ENCODE results near the gene TSPAN4. TPM values are rescaled to one million over a fixed set of nuclear protein-coding genes. Genes with fewer than 3 reads are reported as not detected.
A peak's percentile ranks its signal among the peaks of the same experiment; 100 is the strongest.

Gene TSPAN4
- total and polyA plus RNA-seq, 4 donors = 68.3 to 197 (median 134) TPM

DNA sequence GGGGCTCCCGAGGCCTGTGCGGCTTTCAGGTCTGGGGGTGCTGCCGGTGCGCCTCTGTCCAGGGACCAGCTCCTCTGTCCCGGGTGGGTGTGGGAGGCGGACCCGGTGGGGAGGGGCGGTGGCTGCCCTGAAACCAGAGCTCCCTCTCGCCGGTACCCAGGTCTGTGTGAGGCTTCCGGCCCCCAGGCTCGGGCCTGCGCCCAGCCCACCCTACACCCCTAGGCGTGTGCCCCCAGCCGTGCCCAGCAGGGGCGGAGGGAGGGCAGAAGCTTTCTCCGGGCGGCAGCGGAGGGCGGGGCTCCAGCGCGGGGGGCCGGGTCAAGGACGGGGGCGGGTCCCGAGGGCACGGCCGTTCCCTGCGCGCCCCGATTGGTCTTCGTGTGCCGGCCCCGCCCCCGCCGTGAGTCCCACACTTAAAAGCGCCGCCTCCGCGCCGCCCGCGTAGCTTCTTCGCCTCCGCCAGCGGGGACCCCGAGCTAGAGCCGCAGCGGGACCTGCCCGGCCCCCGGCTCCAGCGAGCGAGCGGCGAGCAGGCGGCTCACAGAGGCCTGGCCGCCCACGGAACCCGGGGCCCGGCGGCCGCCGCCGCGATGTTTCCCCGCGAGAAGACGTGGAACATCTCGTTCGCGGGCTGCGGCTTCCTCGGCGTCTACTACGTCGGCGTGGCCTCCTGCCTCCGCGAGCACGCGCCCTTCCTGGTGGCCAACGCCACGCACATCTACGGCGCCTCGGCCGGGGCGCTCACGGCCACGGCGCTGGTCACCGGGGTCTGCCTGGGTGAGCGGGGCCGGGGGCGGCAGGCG lies 23.3 kb upstream of the TSPAN4 start:
- ATAC-seq (ENCODE audit: insufficient read depth, low FRiP score) (peak; percentile 90), DNase-seq (peak; percentile 90 to 94 (median 90))
- 1% methylated on average over 60 to 96 of the region's 96 CpGs for WGBS, 2 donors
- Histone ChIP-seq H3K4me3 (peak overlapping the region; percentile 85), H3K27ac (ENCODE audit: low read depth in 1 of 2, low read length in 1 of 2) (peak overlapping the region; percentile 94 to 95), H3K9me3 (ENCODE audit: control insufficient read depth in 4 of 4, insufficient read depth in 3 of 4, low read length in 3 of 4) (peaks cover 0 to under 1% (median 0%) of the 10 kb centered on the region in 4 donors), H3K9ac (ENCODE audit: insufficient read depth in 1 of 2, low read length in 2 of 2) (peak overlapping the region; percentile 4 to 46), H3K27me3 (ENCODE audit: control insufficient read depth in 3 of 3, insufficient read depth in 3 of 3, low read length in 2 of 3) (no peaks in the 10 kb centered on the region), H3K36me3 (ENCODE audit: control insufficient read depth in 4 of 4, insufficient read depth in 4 of 4, low read length in 4 of 4) (peaks cover 0 to 29% (median 1%) of the 10 kb centered on the region in 4 donors), H3K4me1 (ENCODE audit: control insufficient read depth in 5 of 5, insufficient read depth in 5 of 5, low read length in 5 of 5) (peaks cover 4 to 23% (median 5%) of the 10 kb centered on the region in 5 donors)
- TF ChIP-seq, protein P1, sequence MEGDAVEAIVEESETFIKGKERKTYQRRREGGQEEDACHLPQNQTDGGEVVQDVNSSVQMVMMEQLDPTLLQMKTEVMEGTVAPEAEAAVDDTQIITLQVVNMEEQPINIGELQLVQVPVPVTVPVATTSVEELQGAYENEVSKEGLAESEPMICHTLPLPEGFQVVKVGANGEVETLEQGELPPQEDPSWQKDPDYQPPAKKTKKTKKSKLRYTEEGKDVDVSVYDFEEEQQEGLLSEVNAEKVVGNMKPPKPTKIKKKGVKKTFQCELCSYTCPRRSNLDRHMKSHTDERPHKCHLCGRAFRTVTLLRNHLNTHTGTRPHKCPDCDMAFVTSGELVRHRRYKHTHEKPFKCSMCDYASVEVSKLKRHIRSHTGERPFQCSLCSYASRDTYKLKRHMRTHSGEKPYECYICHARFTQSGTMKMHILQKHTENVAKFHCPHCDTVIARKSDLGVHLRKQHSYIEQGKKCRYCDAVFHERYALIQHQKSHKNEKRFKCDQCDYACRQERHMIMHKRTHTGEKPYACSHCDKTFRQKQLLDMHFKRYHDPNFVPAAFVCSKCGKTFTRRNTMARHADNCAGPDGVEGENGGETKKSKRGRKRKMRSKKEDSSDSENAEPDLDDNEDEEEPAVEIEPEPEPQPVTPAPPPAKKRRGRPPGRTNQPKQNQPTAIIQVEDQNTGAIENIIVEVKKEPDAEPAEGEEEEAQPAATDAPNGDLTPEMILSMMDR (IDR thresholded peaks at IDR 0.05; ENCODE audit: control extremely low read depth, extremely low read depth) = no peak

DNA sequence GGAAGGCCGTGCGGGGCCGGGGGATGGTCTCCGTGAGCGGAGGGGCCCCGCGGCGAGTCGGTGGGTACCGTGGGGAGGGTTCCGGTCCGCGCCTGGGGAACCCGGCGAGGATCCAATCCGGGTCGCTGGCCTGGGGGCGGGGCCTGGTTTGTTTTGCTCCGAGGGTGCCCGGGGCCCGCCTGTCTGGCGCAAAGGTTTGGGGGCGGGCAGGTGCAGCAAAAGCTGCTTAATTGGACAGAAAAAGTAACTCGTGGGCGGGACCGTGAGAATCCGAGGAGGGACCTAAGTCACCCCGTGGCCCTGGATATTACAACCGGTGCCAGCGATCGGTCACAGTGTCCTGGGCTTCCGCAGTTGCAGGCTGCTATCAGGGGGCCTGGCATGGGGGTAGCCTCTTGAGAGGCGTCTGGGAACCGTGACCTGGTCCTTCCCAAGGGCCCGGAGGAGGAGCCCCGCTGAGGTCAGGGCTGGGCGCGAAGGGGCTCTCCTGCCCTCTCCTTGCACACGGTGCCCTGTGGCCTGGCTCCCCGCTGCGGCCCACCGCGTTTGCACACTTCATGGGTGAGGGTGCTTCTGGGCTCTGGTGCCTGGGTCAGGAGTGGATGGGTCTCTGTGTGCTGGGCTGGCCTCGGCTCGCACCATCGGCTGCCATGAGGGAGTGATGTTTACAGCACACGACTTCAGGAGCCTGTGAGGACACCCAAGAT lies 22.6 kb upstream of the TSPAN4 start:
- Histone ChIP-seq H3K36me3 (ENCODE audit: control insufficient read depth in 4 of 4, insufficient read depth in 4 of 4, low read length in 4 of 4) (peaks cover 0 to 37% (median 2%) of the 10 kb centered on the region in 4 donors), H3K4me1 (ENCODE audit: control insufficient read depth in 5 of 5, insufficient read depth in 5 of 5, low read length in 5 of 5) (peaks cover 4 to 25% (median 5%) of the 10 kb centered on the region in 5 donors), H3K9me3 (ENCODE audit: control insufficient read depth in 4 of 4, insufficient read depth in 3 of 4, low read length in 3 of 4) (peaks cover 0 to 3% (median 0%) of the 10 kb centered on the region in 4 donors), H3K9ac (ENCODE audit: insufficient read depth in 1 of 2, low read length in 2 of 2) (peak overlapping the region in 1 of 2 donors; percentile 37), H3K27me3 (ENCODE audit: control insufficient read depth in 3 of 3, insufficient read depth in 3 of 3, low read length in 2 of 3) (no peaks in the 10 kb centered on the region), H3K4me3 (peak overlapping the region; percentile 85), H3K27ac (ENCODE audit: low read depth in 1 of 2, low read length in 1 of 2) (peak overlapping the region; percentile 94 to 95)
- TF ChIP-seq, protein P1 (IDR thresholded peaks at IDR 0.05; ENCODE audit: control extremely low read depth, extremely low read depth) = no peak
- DNase-seq (peak; percentile 57 to 76 (median 75)), ATAC-seq (ENCODE audit: insufficient read depth, low FRiP score) (peak; percentile 50)
- WGBS, 2 donors = 2 to 5% methylated on average over 38 to 47 of the region's 47 CpGs

DNA sequence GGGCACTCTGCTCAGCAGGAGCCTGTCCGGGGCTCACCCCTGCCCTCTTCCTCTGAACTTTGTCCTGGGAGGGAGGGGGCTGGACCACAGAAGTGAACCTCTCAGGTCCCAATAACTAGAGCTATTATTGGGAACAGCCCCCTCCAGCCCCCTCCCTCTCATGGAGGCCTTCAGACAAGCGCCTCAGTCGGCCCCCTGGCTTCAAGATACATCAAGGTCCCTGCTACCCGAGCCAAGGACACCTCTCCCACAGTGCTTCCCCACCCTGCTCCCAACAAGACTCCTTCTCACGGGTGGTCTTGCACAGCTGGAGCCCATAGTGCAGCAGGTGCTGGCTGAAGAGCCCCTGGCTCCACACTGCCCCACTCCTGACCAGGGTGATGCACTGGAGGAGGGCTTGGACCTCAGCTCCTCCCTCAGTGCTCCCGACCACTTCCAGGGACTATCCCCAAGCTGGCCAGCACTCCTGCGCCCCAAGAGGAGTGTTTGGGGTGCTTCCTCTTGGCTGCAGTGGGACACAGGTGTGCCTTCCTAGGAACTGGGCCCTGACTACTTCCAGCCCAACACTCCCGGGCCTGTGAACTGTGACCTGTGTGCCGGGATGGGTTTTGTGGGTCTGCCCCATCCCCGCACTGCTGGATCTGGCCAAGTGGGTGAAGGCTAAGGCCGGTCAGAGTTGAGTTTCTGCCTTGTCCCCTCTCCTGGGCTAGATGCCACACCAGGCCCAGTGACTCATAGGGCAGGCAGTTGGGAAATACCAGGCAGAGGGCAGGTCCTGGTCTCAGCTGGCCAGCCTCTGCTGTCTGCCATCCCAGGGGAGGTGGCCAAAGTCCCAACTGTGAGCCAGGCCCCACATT lies 21.8 kb upstream of the TSPAN4 start:
- H3K36me3 ChIP-seq (ENCODE audit: control insufficient read depth in 4 of 4, insufficient read depth in 4 of 4, low read length in 4 of 4) = peaks cover 0 to 36% (median 2%) of the 10 kb centered on the region in 4 donors
- H3K27ac ChIP-seq (ENCODE audit: low read depth in 1 of 2, low read length in 1 of 2) = peak overlapping the region; percentile 94 to 95
- 47 to 49% methylated on average over 10 to 11 of the region's 11 CpGs for WGBS, 2 donors
- peaks cover 0 to 3% (median 0%) of the 10 kb centered on the region in 4 donors for H3K9me3 ChIP-seq (ENCODE audit: control insufficient read depth in 4 of 4, insufficient read depth in 3 of 4, low read length in 3 of 4)
- peaks cover 4 to 25% (median 13%) of the 10 kb centered on the region in 5 donors for H3K4me1 ChIP-seq (ENCODE audit: control insufficient read depth in 5 of 5, insufficient read depth in 5 of 5, low read length in 5 of 5)
- ATAC-seq (ENCODE audit: insufficient read depth, low FRiP score) (peak; percentile 36), DNase-seq (no peak)
- TF ChIP-seq, protein P1 (IDR thresholded peaks at IDR 0.05; ENCODE audit: control extremely low read depth, extremely low read depth) = no peak
- peaks cover 0 to 3% (median 0%) of the 10 kb centered on the region in 3 donors for H3K27me3 ChIP-seq (ENCODE audit: control insufficient read depth in 3 of 3, insufficient read depth in 3 of 3, low read length in 2 of 3)
- peak overlapping the region in 1 of 2 donors; percentile 37 for H3K9ac ChIP-seq (ENCODE audit: insufficient read depth in 1 of 2, low read length in 2 of 2)
- no peak overlapping the region for H3K4me3 ChIP-seq
